GM12878 (cell line): ENCODE data around the gene FXYD6. TPM values are rescaled to one million over a fixed set of nuclear protein-coding genes. Genes with fewer than 3 reads are reported as not detected.
A peak's percentile ranks its signal among the peaks of the same experiment; 100 is the strongest.

Source experiments
- ATAC-seq: fragments of 200-7000 bp; cut with Tn5 transposase; 3 replicates; pipeline ENCODE4 v1.9.1; 2020; ENCODE audit warnings: mild to moderate bottlenecking, moderate library complexity
- BruUV-seq: library from RNA; stranded (reverse); fragments of 400-500 nt; replicated peaks from 2 replicates; lab custom pipeline; 2021; lab: Mats Ljungman, UMichigan
- CTCF ChIA-PET: fragments of 300-600 bp; sonication (Branson Sonifier 250); formaldehyde crosslinking; extraction: SDS; loops from one replicate; lab custom pipeline; 2021; ENCODE audit warnings: inconsistent platforms; lab: Yijun Ruan, JAX
- POLR2A ChIA-PET: fragments of 350-600 bp; formaldehyde crosslinking; extraction: SDS; loops from one replicate; lab custom pipeline; 2021; ENCODE audit warnings: inconsistent platforms; lab: Charles Lee
- RAD21 ChIA-PET: fragments of 300-600 bp; sonication (Branson Sonifier 250); formaldehyde crosslinking; loops from one replicate; lab custom pipeline; 2023; ENCODE audit warnings: antibody characterized with exemption; ENCODE audit not compliant: unreplicated experiment; lab: Charles Lee
- SMC1A ChIA-PET: fragments of 300-600 bp; sonication (Branson Sonifier 250); formaldehyde crosslinking; loops from one replicate; lab custom pipeline; 2023; ENCODE audit not compliant: unreplicated experiment, uncharacterized antibody; lab: Charles Lee
- DNase-seq: peaks from one replicate; pipeline ENCODE4 v3.0.0-alpha.2; 2011; ENCODE audit warnings: low read depth, low spot score
- FAIRE-seq: peaks from 3 replicates; lab custom pipeline; 2011; peaks lifted over from hg19 to GRCh38; lab: Jason Lieb, UNC
- H2AFZ ChIP-seq: 2 replicates; pipeline ENCODE4 v1.6.0; 2011; ENCODE audit warnings: low read depth, low read length, control low read depth; ENCODE audit not compliant: control insufficient read depth
- H3K27ac ChIP-seq: 2 replicates; pipeline ENCODE4 v1.5.1; 2011; ENCODE audit warnings: control low read depth; ENCODE audit not compliant: control insufficient read depth, insufficient read depth
- H3K27me3 ChIP-seq, 2 experiments: replicated peaks in 1 of 2; 2 replicates each; pipeline versions ENCODE4 v1.6.0 to v1.6.1; 2011; ENCODE audit warnings: low read length in 1 of 2; ENCODE audit not compliant: control insufficient read depth in 2 of 2, insufficient read depth in 2 of 2
- H3K36me3 ChIP-seq, 2 experiments: 2 replicates each; pipeline ENCODE4 v1.5.1; 2011; ENCODE audit warnings: low read length in 1 of 2; ENCODE audit not compliant: control insufficient read depth in 2 of 2, insufficient read depth in 2 of 2
- H3K4me1 ChIP-seq: 2 replicates; pipeline ENCODE4 v1.6.1; 2011; ENCODE audit warnings: mild to moderate bottlenecking, low read length, moderate library complexity, mixed read lengths; ENCODE audit not compliant: control insufficient read depth, insufficient read depth
- H3K4me2 ChIP-seq: 2 replicates; pipeline ENCODE4 v1.6.0; 2011; ENCODE audit warnings: control low read depth; ENCODE audit not compliant: control insufficient read depth, insufficient read depth
- H3K4me3 ChIP-seq: fragments of 200-600 bp; sonication (generic); 2 replicates; pipeline ENCODE4 v1.5.1; 2016
- H3K79me2 ChIP-seq: 2 replicates; pipeline ENCODE4 v1.6.0; 2011; ENCODE audit warnings: low read length; ENCODE audit not compliant: control insufficient read depth, insufficient read depth
- H3K9ac ChIP-seq: 2 replicates; pipeline ENCODE4 v1.8.0; 2011; ENCODE audit warnings: low read length, control low read depth, mixed read lengths; ENCODE audit not compliant: control insufficient read depth, insufficient read depth
- H3K9me3 ChIP-seq: replicated peaks from 3 replicates; pipeline ENCODE4 v1.5.1; 2011; ENCODE audit warnings: mild to moderate bottlenecking, low read length; ENCODE audit not compliant: control insufficient read depth, insufficient read depth
- H4K20me1 ChIP-seq: 2 replicates; pipeline ENCODE4 v1.6.0; 2011; ENCODE audit not compliant: control insufficient read depth, insufficient read depth
- BRCA1 ChIP-seq: IDR thresholded peaks from 2 replicates; pipeline ENCODE4 v1.6.1; 2011; ENCODE audit warnings: low read depth, low read length, improper control_type of control experiment
- FOXK2 ChIP-seq: fragments of 450-650 bp; IDR thresholded peaks from 2 replicates; pipeline ENCODE4 v1.6.1; 2017; ENCODE audit warnings: mild to moderate bottlenecking, moderate library complexity
- NFYB ChIP-seq: IDR thresholded peaks from 2 replicates; pipeline ENCODE4 v1.6.1; 2011; ENCODE audit warnings: low read depth, mild to moderate bottlenecking, low read length, improper control_type of control experiment, moderate library complexity; ENCODE audit not compliant: insufficient read depth
- NR2C1 ChIP-seq: fragments of 450-650 bp; IDR thresholded peaks from 2 replicates; pipeline ENCODE4 v1.6.1; 2017; ENCODE audit warnings: antibody characterized with exemption, mild to moderate bottlenecking, moderate library complexity
- SMAD5 ChIP-seq: IDR thresholded peaks from 2 replicates; pipeline ENCODE4 v1.6.1; 2016; ENCODE audit warnings: antibody characterized with exemption, low read depth
- TCF12 ChIP-seq: IDR thresholded peaks from 2 replicates; pipeline ENCODE4 v1.6.1; 2011; ENCODE audit warnings: low read depth, mild to moderate bottlenecking, low read length
- ZNF217 ChIP-seq: fragments of 450-650 bp; IDR thresholded peaks from 2 replicates; pipeline ENCODE4 v1.6.1; 2017; ENCODE audit warnings: antibody characterized with exemption, mild to moderate bottlenecking
- WGBS: methylation state at CpG from one replicate; pipeline ENCODE4 v1.1.6; 2016; ENCODE audit warnings: low lambda C conversion rate; ENCODE audit not compliant: insufficient replicate concordance, insufficient coverage; ENCODE audit errors: missing lambda C conversion rate; 5-methylcytosine and 5-hydroxymethylcytosine counted together
- in situ Hi-C: fragments of 300-500 bp; cut with MboI; formaldehyde crosslinking; loops from 9 replicates; pipeline ENCODE4 v1.14.3; 2018; ENCODE audit warnings: mixed read lengths
- intact Hi-C: fragments of 100-400 bp; cut with micrococcal nuclease; formaldehyde crosslinking; loops from one replicate; pipeline ENCODE4 v1.14.2; 2022; ENCODE audit not compliant: unreplicated experiment
- polyA plus RNA-seq, 11 experiments: library from polyadenylated mRNA; depleted of rRNA in 4 of 11; unstranded in 6 of 11; stranded (reverse) in 5 of 11; fragments of >200 nt; fragmentation: Nextera tagmentation in 4 of 11; fragmentation: Illumina TruSeq in 1 of 11; extraction: Ambion mirVana in 4 of 11; extraction: Trizol in 1 of 11; gene quantifications; 1 replicate in 1 of 11; 2 replicates in 10 of 11; pipeline versions ENCODE4 v1.2.1 to v1.2.3, GENCODE V29; 2011 to 2016; ENCODE audit warnings: inconsistent platforms in 2 of 11, missing spikeins in 2 of 11, low read depth in 1 of 11
- total RNA-seq, 4 experiments: library from RNA; depleted of rRNA in 3 of 4; stranded (reverse); fragments of >200 nt in 3 of 4; fragmentation: Illumina TruSeq in 1 of 4; extraction: Trizol in 1 of 4; gene quantifications; 2 replicates each; pipeline versions ENCODE4 v1.2.1 to v1.2.3, GENCODE V29; 2013 to 2021

The FXYD6 gene
- total and polyA plus RNA-seq, 10 of the 15 experiments (the other 5 are each of a cell fraction or from before 2014, with no cell fraction given): 0.09 to 2.0 (median 0.23) TPM; not detected in 2

GRCh38 chr11:117830674-117831351 is 45.6 kb downstream of the FXYD6 start:
- no peak for TF ChIP-seq TCF12
- TF ChIP-seq FOXK2: no peak
- TF ChIP-seq SMAD5: no peak
- TF ChIP-seq ZNF217: no peak
- no peak for TF ChIP-seq BRCA1
- TF ChIP-seq NFYB: no peak
- TF ChIP-seq NR2C1: no peak
- ATAC-seq: no peak
- Histone ChIP-seq H4K20me1 (no peaks in the 10 kb centered on the region), H3K27me3 (no peaks in the 10 kb centered on the region), H3K9ac (no peak overlapping the region), H2AFZ (peak overlapping the region; percentile 35; the same call in 1 of the 2 replicates), H3K4me2 (no peak overlapping the region), H3K4me1 (peaks cover 11% of the 10 kb centered on the region), H3K36me3 (no peaks in the 10 kb centered on the region), H3K4me3 (no peak overlapping the region), H3K9me3 (no peaks in the 10 kb centered on the region), H3K27ac (no peak overlapping the region), H3K79me2 (no peaks in the 10 kb centered on the region)
- intact Hi-C loops: no loop called here
- no peak for DNase-seq
- WGBS: 65% methylated on average over 5 of the region's 6 CpGs
- FAIRE-seq: no peak
- ChIA-PET RAD21 (interaction anchor here (0.6 to 22.6 kb wide), 5 partner anchors 14 to 223 kb away, joined by 3 to 393 read pairs (median 4); no protein-coding TSS in a partner anchor), POLR2A (interaction anchor here (0.7 to 1.3 kb wide), 2 partner anchors 9 to 19 kb away, joined by 4 to 5 read pairs; no protein-coding TSS in a partner anchor), SMC1A (interaction anchor here (0.8 to 2.5 kb wide), 4 partner anchors 12 to 116 kb away, joined by 3 to 11 read pairs (median 4); no protein-coding TSS in a partner anchor), CTCF (interaction anchor here (0.7 to 6.1 kb wide), 5 partner anchors 8 to 115 kb away, joined by 3 to 48 read pairs (median 8); no protein-coding TSS in a partner anchor)
- no TSS peak for BruUV-seq
- in situ Hi-C loops: no loop called here
